ENCODE data around the gene NNAT. TPM values are rescaled to one million over a fixed set of nuclear protein-coding genes. Genes with fewer than 3 reads are reported as not detected.
"Not testable (repeated sequence)": the region's sequence is repeated elsewhere in the genome, so short reads cannot be mapped to it uniquely, and the experiment has no call there.

The NNAT gene
- total RNA-seq, 2 donors from 2014 or later = not detected

GRCh38 chr20:37531856-37532255 is 10.8 kb downstream of the NNAT start:
- DNase-seq = no peak
- peaks cover 24% of the 10 kb centered on the region for H3K4me1 Mint-ChIP-seq
- H3K4me3 Mint-ChIP-seq = no peak overlapping the region

GRCh38 chr20:37533154-37533715 is 12.2 kb downstream of the NNAT start:
- Mint-ChIP-seq H3K36me3 (ENCODE audit: low read depth) (no peaks in the 10 kb centered on the region), H3K27me3 (peaks cover 25% of the 10 kb centered on the region), H3K4me3 (no peak overlapping the region), H3K4me1 (peaks cover 19% of the 10 kb centered on the region), H3K27ac (no peak overlapping the region)
- DNase-seq (no peak), ATAC-seq (no peak)
- H3K9me3 ChIP-seq (ENCODE audit: control insufficient read depth, low read length, poor library complexity, severe bottlenecking) = no peaks in the 10 kb centered on the region

More at GRCh38 chr20:37531856-37532255, 10.8 kb downstream of the NNAT start:
- H3K27ac Mint-ChIP-seq = no peak overlapping the region
- H3K9me3 ChIP-seq (ENCODE audit: control insufficient read depth, low read length, poor library complexity, severe bottlenecking) = no peaks in the 10 kb centered on the region
- ATAC-seq = no peak
- no peaks in the 10 kb centered on the region for H3K36me3 Mint-ChIP-seq (ENCODE audit: low read depth)
- peaks cover 16% of the 10 kb centered on the region for H3K27me3 Mint-ChIP-seq

GRCh38 chr20:37534401-37535157 is 13.5 kb downstream of the NNAT start:
- ATAC-seq (peak; percentile 92), DNase-seq (peak in 1 of 3 donors; percentile 18)
- no peaks in the 10 kb centered on the region for H3K9me3 ChIP-seq (ENCODE audit: control insufficient read depth, low read length, poor library complexity, severe bottlenecking)
- H3K27me3 Mint-ChIP-seq = peaks cover 33% of the 10 kb centered on the region
- peak overlapping the region; percentile 67 for H3K4me3 Mint-ChIP-seq
- H3K27ac Mint-ChIP-seq = no peak overlapping the region
- no peaks in the 10 kb centered on the region for H3K36me3 Mint-ChIP-seq (ENCODE audit: low read depth)
- peaks cover 10% of the 10 kb centered on the region for H3K4me1 Mint-ChIP-seq

- no peak for DNase-seq
- no peak overlapping the region for H3K4me3 Mint-ChIP-seq
- no peaks in the 10 kb centered on the region for H3K9me3 ChIP-seq (ENCODE audit: control insufficient read depth, low read length, poor library complexity, severe bottlenecking)
- peaks cover 33% of the 10 kb centered on the region for H3K27me3 Mint-ChIP-seq
- H3K36me3 Mint-ChIP-seq (ENCODE audit: low read depth) = no peaks in the 10 kb centered on the region
- no peak for ATAC-seq
- H3K4me1 Mint-ChIP-seq = peaks cover 10% of the 10 kb centered on the region
- H3K27ac Mint-ChIP-seq = no peak overlapping the region
Observed at GRCh38 chr20:37535443-37536132, 14.5 kb downstream of the NNAT start.

- H3K9me3 ChIP-seq (ENCODE audit: control insufficient read depth, low read length, poor library complexity, severe bottlenecking) = no peaks in the 10 kb centered on the region
- ATAC-seq (no peak), DNase-seq (no peak)
- H3K27ac Mint-ChIP-seq = no peak overlapping the region
- H3K36me3 Mint-ChIP-seq (ENCODE audit: low read depth) = no peaks in the 10 kb centered on the region
- peaks cover 10% of the 10 kb centered on the region for H3K4me1 Mint-ChIP-seq
- no peak overlapping the region for H3K4me3 Mint-ChIP-seq
- H3K27me3 Mint-ChIP-seq = peaks cover 27% of the 10 kb centered on the region
Observed at GRCh38 chr20:37537505-37537904, 16.5 kb downstream of the NNAT start.

- Mint-ChIP-seq H3K27ac (no peak overlapping the region), H3K4me1 (peaks cover 10% of the 10 kb centered on the region), H3K36me3 (ENCODE audit: low read depth) (no peaks in the 10 kb centered on the region), H3K27me3 (peaks cover 27% of the 10 kb centered on the region), H3K4me3 (no peak overlapping the region)
- H3K9me3 ChIP-seq (ENCODE audit: control insufficient read depth, low read length, poor library complexity, severe bottlenecking) = no peaks in the 10 kb centered on the region
- ATAC-seq (no peak), DNase-seq (no peak)
Observed at GRCh38 chr20:37538003-37538402, 17.0 kb downstream of the NNAT start.

- ATAC-seq (no peak), DNase-seq (no peak)
- Mint-ChIP-seq H3K27me3 (peaks cover 32% of the 10 kb centered on the region), H3K4me1 (peaks cover 8% of the 10 kb centered on the region), H3K36me3 (ENCODE audit: low read depth) (no peaks in the 10 kb centered on the region), H3K27ac (no peak overlapping the region), H3K4me3 (no peak overlapping the region)
- H3K9me3 ChIP-seq (ENCODE audit: control insufficient read depth, low read length, poor library complexity, severe bottlenecking) = no peaks in the 10 kb centered on the region
Observed at GRCh38 chr20:37539424-37539823, 18.4 kb downstream of the NNAT start.

- Mint-ChIP-seq H3K27ac (no peak overlapping the region), H3K4me1 (peaks cover 3% of the 10 kb centered on the region), H3K36me3 (ENCODE audit: low read depth) (no peaks in the 10 kb centered on the region), H3K4me3 (no peak overlapping the region), H3K27me3 (peaks cover 32% of the 10 kb centered on the region)
- ATAC-seq = no peak
- no peak for DNase-seq
- H3K9me3 ChIP-seq (ENCODE audit: control insufficient read depth, low read length, poor library complexity, severe bottlenecking) = no peaks in the 10 kb centered on the region
Observed at GRCh38 chr20:37540001-37540400, 19.0 kb downstream of the NNAT start.

GRCh38 chr20:37540838-37541237 is 19.8 kb downstream of the NNAT start:
- H3K9me3 ChIP-seq (ENCODE audit: control insufficient read depth, low read length, poor library complexity, severe bottlenecking); H3K4me3 Mint-ChIP-seq; H3K36me3 Mint-ChIP-seq (ENCODE audit: low read depth); DNase-seq; H3K4me1 Mint-ChIP-seq; ATAC-seq: not testable (repeated sequence)
- Mint-ChIP-seq H3K27ac (peak overlapping the region; percentile 16), H3K27me3 (peaks cover 35% of the 10 kb centered on the region)

- Mint-ChIP-seq H3K36me3 (ENCODE audit: low read depth) (no peaks in the 10 kb centered on the region), H3K27me3 (peaks cover 33% of the 10 kb centered on the region), H3K4me1 (peaks cover 6% of the 10 kb centered on the region), H3K4me3 (no peak overlapping the region), H3K27ac (peak overlapping the region; percentile 16)
- H3K9me3 ChIP-seq (ENCODE audit: control insufficient read depth, low read length, poor library complexity, severe bottlenecking) = no peaks in the 10 kb centered on the region
- ATAC-seq (no peak), DNase-seq (no peak)
Observed at GRCh38 chr20:37541326-37541725, 20.3 kb downstream of the NNAT start.

GRCh38 chr20:37542281-37542680 is 21.2 kb downstream of the NNAT start:
- H3K9me3 ChIP-seq (ENCODE audit: control insufficient read depth, low read length, poor library complexity, severe bottlenecking) = no peaks in the 10 kb centered on the region
- peaks cover 6% of the 10 kb centered on the region for H3K4me1 Mint-ChIP-seq
- H3K36me3 Mint-ChIP-seq (ENCODE audit: low read depth) = no peaks in the 10 kb centered on the region
- no peak overlapping the region for H3K27ac Mint-ChIP-seq
- ATAC-seq (no peak), DNase-seq (no peak)
- H3K4me3 Mint-ChIP-seq = no peak overlapping the region
- peaks cover 32% of the 10 kb centered on the region for H3K27me3 Mint-ChIP-seq

- H3K27ac Mint-ChIP-seq = no peak overlapping the region
- no peaks in the 10 kb centered on the region for H3K36me3 Mint-ChIP-seq (ENCODE audit: low read depth)
- ATAC-seq (no peak), DNase-seq (no peak)
- H3K9me3 ChIP-seq (ENCODE audit: control insufficient read depth, low read length, poor library complexity, severe bottlenecking) = no peaks in the 10 kb centered on the region
- no peak overlapping the region for H3K4me3 Mint-ChIP-seq
- H3K27me3 Mint-ChIP-seq = peaks cover 23% of the 10 kb centered on the region
- H3K4me1 Mint-ChIP-seq = peaks cover 2% of the 10 kb centered on the region
Observed at GRCh38 chr20:37543828-37544227, 22.8 kb downstream of the NNAT start.

- DNase-seq (no peak), ATAC-seq (no peak)
- no peaks in the 10 kb centered on the region for H3K36me3 Mint-ChIP-seq (ENCODE audit: low read depth)
- H3K9me3 ChIP-seq (ENCODE audit: control insufficient read depth, low read length, poor library complexity, severe bottlenecking) = no peaks in the 10 kb centered on the region
- H3K4me1 Mint-ChIP-seq = peaks cover 2% of the 10 kb centered on the region
- H3K27me3 Mint-ChIP-seq = peaks cover 21% of the 10 kb centered on the region
- H3K27ac Mint-ChIP-seq = no peak overlapping the region
- no peak overlapping the region for H3K4me3 Mint-ChIP-seq
Observed at GRCh38 chr20:37544386-37544785, 23.3 kb downstream of the NNAT start.

All from T-helper 17 cell (primary cell).